Adrenal gland (tissue), 12 donors: ENCODE data around the gene TFAP2E. TPM values are rescaled to one million over a fixed set of nuclear protein-coding genes. Genes with fewer than 3 reads are reported as not detected.

ENCODE experiments used
- DNase-seq, 7 donors: peaks; one replicate each; pipeline ENCODE4 v3.0.0-alpha.2; 2019 to 2020
- H3K27ac ChIP-seq, 5 donors: fragments of 200-600 bp; sonication (generic) in 4 of 5; 1 replicate in 3 of 5; 2 replicates in 2 of 5; pipeline versions ENCODE4 v1.5.1 to v1.8.0; 2016 to 2020; ENCODE audit warnings: mild to moderate bottlenecking in 1 of 5
- H3K27me3 ChIP-seq: fragments of 200-600 bp; 2 replicates; pipeline ENCODE4 v1.8.0; 2021
- H3K36me3 ChIP-seq, 2 donors: fragments of 200-600 bp; replicated peaks in 1 of 2; 1 replicate in 1 of 2; 2 replicates in 1 of 2; pipeline versions ENCODE4 v1.5.1 to v1.8.0; 2018 to 2022
- H3K4me1 ChIP-seq, 2 donors: fragments of 200-600 bp; replicated peaks in 1 of 2; 1 replicate in 1 of 2; 2 replicates in 1 of 2; pipeline versions ENCODE4 v1.5.1 to v1.8.0; 2018 to 2021
- H3K4me3 ChIP-seq, 4 donors: fragments of 200-600 bp; sonication (generic) in 3 of 4; one replicate each; pipeline ENCODE4 v1.5.1; 2016 to 2018
- H3K9me3 ChIP-seq, 3 donors: fragments of 200-600 bp; sonication (generic) in 1 of 3; replicated peaks in 1 of 3; 1 replicate in 2 of 3; 2 replicates in 1 of 3; pipeline versions ENCODE4 v1.5.1 to v1.8.0; 2016 to 2021
- CTCF ChIP-seq, 6 experiments: fragments of 450-650 bp in 4 of 6; fragments of 200-600 bp in 2 of 6; sonication (generic) in 1 of 6; IDR thresholded peaks; 1 replicate in 5 of 6; 2 replicates in 1 of 6; pipeline versions ENCODE4 v1.5.1 to v1.8.0; 2016 to 2021; ENCODE audit warnings: antibody characterized with exemption in 6 of 6, mild to moderate bottlenecking in 2 of 6, moderate library complexity in 1 of 6
- POLR2A ChIP-seq, 2 donors: fragments of 450-650 bp; IDR thresholded peaks; one replicate each; pipeline ENCODE4 v1.6.1; 2017; ENCODE audit warnings: antibody characterized with exemption in 2 of 2, mild to moderate bottlenecking in 2 of 2, moderate library complexity in 1 of 2
- WGBS, 4 donors: extraction: QIAGEN DNeasy Blood & Tissue Kit in 2 of 4; methylation state at CpG; one replicate each; pipeline versions ENCODE4 v1.1.5 to v1.1.7; 2013 to 2017; 5-methylcytosine and 5-hydroxymethylcytosine counted together
- intact Hi-C, 2 donors: fragments of 100-400 bp; cut with DNase I; formaldehyde crosslinking; loops; one replicate each; pipeline versions ENCODE4 v1.14.1 to v1.15.0; 2022 to 2023
- polyA plus RNA-seq, 3 donors: library from polyadenylated mRNA; stranded (reverse); fragments of 200-250 nt in 2 of 3; fragments of 350-450 nt in 1 of 3; fragmentation: Illumina TruSeq in 1 of 3; extraction: RNeasy Lipid Tissue Mini Kit (QIAGEN cat#74804) in 1 of 3; gene quantifications; one replicate each; pipeline ENCODE4 v1.2.3, GENCODE V29; 2013 to 2014
- total RNA-seq, 9 donors: library from RNA; depleted of rRNA in 4 of 9; stranded (reverse); fragments of >200 nt in 4 of 9; fragments of 120-200 nt in 1 of 9; fragmentation: NEBNext Ultra II Directional in 1 of 9; extraction: Animal tissue kit (Norgen Biotek cat#: 25700) in 1 of 9; gene quantifications; one replicate each; pipeline versions ENCODE4 v1.1.0 to v1.2.4, GENCODE V29; 2013 to 2023
- donor health status: healthy with polysubstance abuse.
- donor health status: Bipolar disorder and iron deficiency.
- donor health status: DM: yes; HTN: yes; CAD: no.
- donor health status: DM: no; HTN: no; CAD: no.
- donor health status: DM: no; HTN: no; CAD: no.
- donor health status: DM: yes; HTN: yes; CAD: no.

TFAP2E gene
- total and polyA plus RNA-seq, 12 donors: 0.21 to 2.1 (median 0.53) TPM; not detected in 4

GRCh38 chr1:35623832-35624231, 50.7 kb downstream of the TFAP2E start:
- peaks cover 0 to 36% of the 10 kb centered on the region in 2 donors for H3K36me3 ChIP-seq
- intact Hi-C loops: no loop called here
- TF ChIP-seq CTCF (IDR thresholded peaks at IDR 0.05): no peak
- TF ChIP-seq POLR2A (IDR thresholded peaks at IDR 0.05): no peak
- no peaks in the 10 kb centered on the region for H3K27me3 ChIP-seq
- H3K9me3 ChIP-seq: no peaks in the 10 kb centered on the region
- H3K4me1 ChIP-seq: peaks cover 0 to 4% of the 10 kb centered on the region in 2 donors
- H3K4me3 ChIP-seq: no peak overlapping the region
- no peak for DNase-seq
- no peak overlapping the region for H3K27ac ChIP-seq

- intact Hi-C loops: no loop called here
- Histone ChIP-seq H3K27ac (no peak overlapping the region), H3K27me3 (no peaks in the 10 kb centered on the region), H3K36me3 (peaks cover 0 to 69% of the 10 kb centered on the region in 2 donors), H3K4me3 (no peak overlapping the region), H3K9me3 (no peaks in the 10 kb centered on the region), H3K4me1 (no peaks in the 10 kb centered on the region)
- no peak for DNase-seq
- TF ChIP-seq CTCF (IDR thresholded peaks at IDR 0.05) (no peak), POLR2A (IDR thresholded peaks at IDR 0.05) (no peak)
- WGBS, 4 donors: 61 to 71% (median 69%) methylated on average over 2 of the region's 2 CpGs
These were observed 55.9 kb downstream of the TFAP2E start for GRCh38 chr1:35629051-35629450.

- DNase-seq: no peak
- WGBS, 4 donors: 86 to 93% (median 87%) methylated on average over 3 of the region's 3 CpGs
- Histone ChIP-seq H3K4me3 (no peak overlapping the region), H3K9me3 (no peaks in the 10 kb centered on the region), H3K4me1 (peaks cover 0 to under 1% of the 10 kb centered on the region in 2 donors), H3K36me3 (peaks cover 0 to 86% of the 10 kb centered on the region in 2 donors), H3K27ac (no peak overlapping the region), H3K27me3 (no peaks in the 10 kb centered on the region)
- TF ChIP-seq CTCF (IDR thresholded peaks at IDR 0.05): no peak
- TF ChIP-seq POLR2A (IDR thresholded peaks at IDR 0.05): no peak
- intact Hi-C loops: no loop called here
These were observed 58.3 kb downstream of the TFAP2E start for GRCh38 chr1:35631396-35631795.

- TF ChIP-seq CTCF (IDR thresholded peaks at IDR 0.05) (no peak), POLR2A (IDR thresholded peaks at IDR 0.05) (no peak)
- no peak overlapping the region for H3K27ac ChIP-seq
- H3K4me1 ChIP-seq: peaks cover 15 to 22% of the 10 kb centered on the region in 2 donors
- intact Hi-C loops: no loop called here
- no peak overlapping the region for H3K4me3 ChIP-seq
- H3K9me3 ChIP-seq: no peaks in the 10 kb centered on the region
- H3K36me3 ChIP-seq: peaks cover 0 to 75% of the 10 kb centered on the region in 2 donors
- DNase-seq: no peak
- no peaks in the 10 kb centered on the region for H3K27me3 ChIP-seq
These were observed 60.4 kb downstream of the TFAP2E start for GRCh38 chr1:35633547-35633946.
